Stomach (tissue), 9 donors: Measurements from ENCODE around the gene DEFB123. TPM values are rescaled to one million over a fixed set of nuclear protein-coding genes. Genes with fewer than 3 reads are reported as not detected.

Experiments used
- DNase-seq, 2 donors: peaks; one replicate each; pipeline versions ENCODE4 v3.0.0 to v3.0.0-alpha.2; 2013 to 2019
- H3K27ac ChIP-seq, 5 donors: fragments of 200-600 bp in 4 of 5; sonication (generic) in 4 of 5; one replicate each; pipeline ENCODE4 v1.5.1; 2013 to 2019; ENCODE audit warnings: mild to moderate bottlenecking in 1 of 5, moderate library complexity in 1 of 5
- H3K27me3 ChIP-seq, 3 donors: fragments of 200-600 bp; sonication (generic); one replicate each; pipeline ENCODE4 v1.5.1; 2017 to 2019; ENCODE audit warnings: mixed run types in 1 of 3
- H3K36me3 ChIP-seq, 4 donors: fragments of 200-600 bp; sonication (generic); 1 replicate in 3 of 4; 2 replicates in 1 of 4; pipeline ENCODE4 v1.5.1; 2016 to 2019
- H3K4me1 ChIP-seq, 4 donors: fragments of 200-600 bp; sonication (generic); one replicate each; pipeline ENCODE4 v1.5.1; 2016 to 2019
- H3K4me3 ChIP-seq, 4 donors: fragments of 200-600 bp; sonication (generic) in 3 of 4; one replicate each; pipeline ENCODE4 v1.5.1; 2016 to 2019; ENCODE audit warnings: mild to moderate bottlenecking in 1 of 4
- H3K9me3 ChIP-seq, 4 donors: fragments of 200-600 bp; sonication (generic); one replicate each; pipeline ENCODE4 v1.5.1; 2016 to 2019
- CTCF ChIP-seq, 7 experiments: fragments of 450-650 bp in 4 of 7; fragments of 200-600 bp in 3 of 7; sonication (generic) in 3 of 7; IDR thresholded peaks; one replicate each; pipeline ENCODE4 v1.5.1; 2016 to 2019; ENCODE audit warnings: antibody characterized with exemption in 7 of 7, control low read depth in 2 of 7, mild to moderate bottlenecking in 1 of 7
- EP300 ChIP-seq: sonication (generic); formaldehyde crosslinking; IDR thresholded peaks from one replicate; pipeline ENCODE4 v1.6.1; 2017; ENCODE audit warnings: antibody characterized with exemption
- POLR2A ChIP-seq, 4 donors: fragments of 450-650 bp; IDR thresholded peaks; one replicate each; pipeline ENCODE4 v1.6.1; 2016; ENCODE audit warnings: antibody characterized with exemption in 4 of 4, control low read depth in 2 of 4, mild to moderate bottlenecking in 1 of 4, moderate library complexity in 1 of 4
- POLR2AphosphoS5 ChIP-seq, 3 donors: sonication (generic); formaldehyde crosslinking; IDR thresholded peaks; one replicate each; pipeline ENCODE4 v1.6.1; 2016; ENCODE audit warnings: antibody characterized with exemption in 3 of 3
- WGBS, 5 donors: extraction: QIAGEN DNeasy Blood & Tissue Kit in 3 of 5; methylation state at CpG; one replicate each; pipeline versions ENCODE4 v1.1.5 to v1.1.7; 2013 to 2018; 5-methylcytosine and 5-hydroxymethylcytosine counted together
- intact Hi-C: fragments of 100-400 bp; cut with DNase I; formaldehyde crosslinking; loops from one replicate; pipeline ENCODE4 v1.15.1; 2023; ENCODE audit warnings: low total_unique reads
- polyA plus RNA-seq, 3 donors: library from polyadenylated mRNA; stranded (reverse); fragments of 200-250 nt; gene quantifications; one replicate each; pipeline ENCODE4 v1.2.3, GENCODE V29; 2013
- total RNA-seq, 5 donors: library from RNA; depleted of rRNA; stranded (reverse); fragments of >200 nt; gene quantifications; one replicate each; pipeline versions ENCODE4 v1.1.0 to v1.2.3, GENCODE V29; 2014 to 2016
- donor health status: healthy with polysubstance abuse.
- donor health status: Bipolar disorder and iron deficiency.
- donor health status: healthy.

DEFB123 gene
- total and polyA plus RNA-seq, 8 donors, result not detected

GRCh38 chr20:31485450-31486339 is 45.3 kb downstream of the DEFB123 start:
- no peaks in the 10 kb centered on the region for H3K9me3 ChIP-seq
- TF ChIP-seq EP300, result no peak
- TF ChIP-seq CTCF (IDR thresholded peaks at IDR 0.05), result no peak
- no peak for TF ChIP-seq POLR2A (IDR thresholded peaks at IDR 0.05)
- TF ChIP-seq POLR2AphosphoS5 (IDR thresholded peaks at IDR 0.05), result no peak
- DNase-seq, result peak in 1 of 2 donors; percentile 94
- H3K36me3 ChIP-seq, result no peaks in the 10 kb centered on the region
- WGBS, 5 donors, result 5 to 13% (median 11%) methylated on average over 23 to 31 of the region's 31 CpGs
- H3K4me3 ChIP-seq, result peak overlapping the region; percentile 2 to 35 (median 16)
- H3K27me3 ChIP-seq, result peaks cover 0 to 22% (median 9%) of the 10 kb centered on the region in 3 donors
- H3K27ac ChIP-seq, result peak overlapping the region; percentile 57 to 78 (median 63)
- intact Hi-C loops, result no loop called here
- peaks cover 0 to 10% (median 8%) of the 10 kb centered on the region in 4 donors for H3K4me1 ChIP-seq

DNA sequence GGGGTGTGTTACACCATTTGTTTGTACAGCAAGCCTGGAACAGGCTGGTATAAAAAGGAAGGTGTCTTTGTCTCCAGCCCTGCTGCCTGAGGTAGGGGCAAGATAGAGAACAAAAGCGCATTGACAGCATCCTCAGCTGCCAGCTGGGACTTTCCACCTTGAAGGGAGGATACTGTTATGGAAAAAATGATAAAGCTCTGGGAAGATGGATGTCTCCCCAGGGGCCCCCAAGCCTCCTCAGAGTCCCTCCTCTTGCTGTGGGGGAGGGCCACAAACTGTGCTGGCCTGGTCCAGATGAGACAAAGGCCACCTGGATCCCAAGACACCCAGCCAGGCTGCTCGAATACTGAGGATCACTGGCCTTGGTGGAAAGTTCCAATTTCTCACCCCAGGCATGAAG is 47.7 kb downstream of the DEFB123 start:
- 37 to 71% (median 62%) methylated on average over 1 to 2 of the region's 2 CpGs for WGBS, 5 donors
- Histone ChIP-seq H3K27ac (no peak overlapping the region), H3K4me1 (peaks cover 0 to 10% (median 8%) of the 10 kb centered on the region in 4 donors), H3K27me3 (peaks cover 0 to 22% (median 9%) of the 10 kb centered on the region in 3 donors), H3K36me3 (no peaks in the 10 kb centered on the region), H3K4me3 (no peak overlapping the region), H3K9me3 (no peaks in the 10 kb centered on the region)
- TF ChIP-seq POLR2AphosphoS5 (IDR thresholded peaks at IDR 0.05) (no peak), POLR2A (IDR thresholded peaks at IDR 0.05) (no peak), EP300 (no peak), CTCF (IDR thresholded peaks at IDR 0.05) (no peak)
- DNase-seq, result peak in 1 of 2 donors; percentile 60
- intact Hi-C loops, result no loop called here

GRCh38 chr20:31489152-31489551 is 48.7 kb downstream of the DEFB123 start:
- intact Hi-C loops, result no loop called here
- H3K36me3 ChIP-seq, result no peaks in the 10 kb centered on the region
- WGBS, 5 donors, result 70 to 82% (median 77%) methylated on average over 3 of the region's 3 CpGs
- no peak overlapping the region for H3K4me3 ChIP-seq
- DNase-seq, result no peak
- H3K9me3 ChIP-seq, result no peaks in the 10 kb centered on the region
- no peak overlapping the region for H3K27ac ChIP-seq
- TF ChIP-seq POLR2AphosphoS5 (IDR thresholded peaks at IDR 0.05), result no peak
- TF ChIP-seq CTCF (IDR thresholded peaks at IDR 0.05), result no peak
- no peak for TF ChIP-seq POLR2A (IDR thresholded peaks at IDR 0.05)
- TF ChIP-seq EP300, result no peak
- H3K4me1 ChIP-seq, result peaks cover 0 to 10% (median 8%) of the 10 kb centered on the region in 4 donors
- H3K27me3 ChIP-seq, result peaks cover 0 to 18% (median 9%) of the 10 kb centered on the region in 3 donors

- DNase-seq, result no peak
- intact Hi-C loops, result no loop called here
- WGBS, 5 donors, result 91 to 96% (median 95%) methylated on average over 3 of the region's 3 CpGs
- no peaks in the 10 kb centered on the region for H3K9me3 ChIP-seq
- no peaks in the 10 kb centered on the region for H3K36me3 ChIP-seq
- H3K4me3 ChIP-seq, result no peak overlapping the region
- TF ChIP-seq POLR2AphosphoS5 (IDR thresholded peaks at IDR 0.05) (no peak), EP300 (no peak), POLR2A (IDR thresholded peaks at IDR 0.05) (no peak), CTCF (IDR thresholded peaks at IDR 0.05) (no peak)
- H3K27ac ChIP-seq, result no peak overlapping the region
- H3K27me3 ChIP-seq, result peaks cover 0 to 4% (median 3%) of the 10 kb centered on the region in 3 donors
- H3K4me1 ChIP-seq, result peaks cover 0 to 5% (median 4%) of the 10 kb centered on the region in 4 donors
These were observed 50.3 kb downstream of the DEFB123 start for GRCh38 chr20:31490752-31491151.
